ENCODE data around the gene ABCA4. TPM values are rescaled to one million over a fixed set of nuclear protein-coding genes. Genes with fewer than 3 reads are reported as not detected.
A peak's percentile ranks its signal among the peaks of the same experiment; 100 is the strongest.

ABCA4 gene
- total and polyA plus RNA-seq, 8 donors, result 0.83 to 2.7 (median 1.6) TPM

DNA sequence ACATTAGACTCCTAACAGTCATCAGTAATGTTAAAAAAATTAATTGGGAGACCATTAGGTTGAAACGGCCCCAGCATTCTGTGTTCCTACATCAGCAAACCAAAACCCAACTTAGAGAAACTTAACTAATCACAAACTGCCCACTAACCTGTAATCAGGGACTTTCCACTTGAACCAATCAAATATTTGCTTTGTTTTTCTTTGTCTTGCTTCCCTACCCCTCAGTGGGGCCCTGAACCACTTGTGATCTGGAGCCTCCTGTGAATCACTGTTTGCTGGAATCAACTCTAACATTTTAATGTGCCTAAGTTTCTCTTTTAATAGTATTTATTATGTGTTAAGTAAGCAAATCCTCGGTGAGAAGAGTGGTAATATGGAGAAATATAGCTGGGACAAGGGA lies 64.0 kb downstream of the ABCA4 start:
- Histone ChIP-seq H3K27ac (peak overlapping the region; percentile 44 to 53), H3K4me3 (no peak overlapping the region), H3K36me3 (no peaks in the 10 kb centered on the region), H3K27me3 (no peaks in the 10 kb centered on the region), H3K4me1 (peaks cover 15 to 20% of the 10 kb centered on the region in 2 donors), H3K9me3 (no peaks in the 10 kb centered on the region)
- ATAC-seq (peak; percentile 68), DNase-seq (peak in 1 of 4 donors; percentile 34)
- intact Hi-C loops (cut with DNase I), result no loop called here
- TF ChIP-seq, protein P1, sequence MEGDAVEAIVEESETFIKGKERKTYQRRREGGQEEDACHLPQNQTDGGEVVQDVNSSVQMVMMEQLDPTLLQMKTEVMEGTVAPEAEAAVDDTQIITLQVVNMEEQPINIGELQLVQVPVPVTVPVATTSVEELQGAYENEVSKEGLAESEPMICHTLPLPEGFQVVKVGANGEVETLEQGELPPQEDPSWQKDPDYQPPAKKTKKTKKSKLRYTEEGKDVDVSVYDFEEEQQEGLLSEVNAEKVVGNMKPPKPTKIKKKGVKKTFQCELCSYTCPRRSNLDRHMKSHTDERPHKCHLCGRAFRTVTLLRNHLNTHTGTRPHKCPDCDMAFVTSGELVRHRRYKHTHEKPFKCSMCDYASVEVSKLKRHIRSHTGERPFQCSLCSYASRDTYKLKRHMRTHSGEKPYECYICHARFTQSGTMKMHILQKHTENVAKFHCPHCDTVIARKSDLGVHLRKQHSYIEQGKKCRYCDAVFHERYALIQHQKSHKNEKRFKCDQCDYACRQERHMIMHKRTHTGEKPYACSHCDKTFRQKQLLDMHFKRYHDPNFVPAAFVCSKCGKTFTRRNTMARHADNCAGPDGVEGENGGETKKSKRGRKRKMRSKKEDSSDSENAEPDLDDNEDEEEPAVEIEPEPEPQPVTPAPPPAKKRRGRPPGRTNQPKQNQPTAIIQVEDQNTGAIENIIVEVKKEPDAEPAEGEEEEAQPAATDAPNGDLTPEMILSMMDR (IDR thresholded peaks at IDR 0.05), result no peak

DNA sequence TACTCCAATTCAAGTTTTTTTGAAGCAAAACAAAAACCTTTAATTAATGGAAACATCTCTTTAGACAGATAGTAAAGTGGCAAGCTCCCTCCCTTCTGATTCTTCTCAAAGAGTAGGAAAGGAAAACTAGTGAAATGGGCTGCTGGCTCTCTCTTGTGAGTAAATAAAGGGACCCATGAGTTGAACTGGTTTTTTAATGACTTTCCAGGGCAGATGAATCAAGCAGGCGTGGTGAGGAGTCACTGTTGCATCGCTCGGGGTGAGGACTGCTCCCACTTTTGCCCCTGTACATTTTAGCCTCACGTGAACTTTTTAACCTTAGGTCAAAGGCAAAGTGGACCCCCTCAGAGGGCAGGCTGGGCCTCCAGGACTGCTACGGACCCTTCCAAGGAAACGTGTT lies 64.8 kb downstream of the ABCA4 start:
- Histone ChIP-seq H3K4me3 (no peak overlapping the region), H3K4me1 (peaks cover 6 to 12% of the 10 kb centered on the region in 2 donors), H3K9me3 (no peaks in the 10 kb centered on the region), H3K27me3 (no peaks in the 10 kb centered on the region), H3K36me3 (no peaks in the 10 kb centered on the region), H3K27ac (peak overlapping the region; percentile 44 to 53)
- ATAC-seq, result peak; percentile 10
- TF ChIP-seq, protein P1 (IDR thresholded peaks at IDR 0.05), result no peak
- intact Hi-C loops (cut with DNase I), result no loop called here
- no peak for DNase-seq

DNA sequence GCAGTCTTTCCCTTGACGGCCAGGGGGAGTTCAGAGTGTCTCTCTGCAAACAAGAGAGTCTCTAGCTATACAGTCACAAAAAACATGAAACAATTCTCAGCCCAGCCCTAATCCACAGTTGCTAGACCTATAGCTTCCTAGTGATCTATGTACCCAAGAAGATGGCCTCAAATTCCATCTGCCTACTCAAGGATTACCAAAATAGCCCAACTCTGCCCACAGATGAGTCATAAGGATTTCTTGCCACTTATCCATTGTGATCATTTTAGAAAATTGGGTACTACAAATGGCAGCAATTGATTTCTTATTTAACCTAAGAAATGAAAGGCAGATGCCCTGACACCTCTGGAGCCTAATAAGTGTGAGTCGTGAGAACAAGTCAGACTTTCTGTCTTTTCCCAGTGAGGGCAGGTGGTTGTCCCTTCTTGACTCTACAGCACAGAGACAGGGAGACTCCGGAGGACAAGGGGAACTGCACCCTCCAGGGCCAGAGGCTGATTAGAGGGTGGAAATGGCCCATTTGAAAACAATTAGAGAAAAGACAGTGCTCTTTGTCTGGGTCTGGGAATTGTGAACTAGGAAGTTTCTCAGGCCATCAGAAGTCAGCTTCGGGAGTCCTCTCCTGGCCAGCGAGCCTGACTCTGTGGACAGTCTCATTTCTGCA lies 65.4 kb downstream of the ABCA4 start:
- DNase-seq, result no peak
- Histone ChIP-seq H3K4me1 (peaks cover 4 to 14% of the 10 kb centered on the region in 2 donors), H3K36me3 (no peaks in the 10 kb centered on the region), H3K27me3 (no peaks in the 10 kb centered on the region), H3K4me3 (no peak overlapping the region), H3K9me3 (no peaks in the 10 kb centered on the region), H3K27ac (no peak overlapping the region)
- intact Hi-C loops (cut with DNase I), result no loop called here
- no peak for ATAC-seq
- TF ChIP-seq, protein P1 (IDR thresholded peaks at IDR 0.05), result no peak

DNA sequence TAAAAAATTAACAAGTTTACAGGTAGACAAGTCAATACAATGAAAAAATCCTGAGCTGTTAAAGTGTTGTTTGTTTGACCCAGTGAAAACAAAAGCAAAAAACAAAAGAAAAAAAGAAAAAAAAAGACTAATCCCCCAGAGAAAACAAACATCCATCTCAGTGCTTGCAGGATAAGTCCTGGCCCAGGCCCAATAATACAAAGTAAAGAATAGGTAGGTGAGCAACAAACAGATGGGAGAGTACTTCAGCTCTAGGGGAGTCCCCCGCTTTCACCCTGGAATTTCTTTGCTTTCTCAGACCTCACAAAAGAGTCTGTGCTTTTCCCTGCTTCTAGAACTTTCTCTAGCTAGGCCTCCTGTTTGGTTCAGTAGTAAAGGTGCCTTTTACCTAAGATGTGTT lies 70.3 kb downstream of the ABCA4 start:
- Histone ChIP-seq H3K9me3 (no peaks in the 10 kb centered on the region), H3K4me1 (peaks cover 13 to 30% of the 10 kb centered on the region in 2 donors), H3K36me3 (no peaks in the 10 kb centered on the region), H3K27ac (peak overlapping the region; percentile 75 to 83), H3K4me3 (no peak overlapping the region), H3K27me3 (no peaks in the 10 kb centered on the region)
- intact Hi-C loops (cut with DNase I), result loop anchor here in 1 of 2 donors (5.0 kb wide), 1 partner anchor 277 kb away; no protein-coding TSS in a partner anchor
- TF ChIP-seq, protein P1 (IDR thresholded peaks at IDR 0.05), result no peak
- peak; percentile 27 for ATAC-seq
- DNase-seq, result no peak

DNA sequence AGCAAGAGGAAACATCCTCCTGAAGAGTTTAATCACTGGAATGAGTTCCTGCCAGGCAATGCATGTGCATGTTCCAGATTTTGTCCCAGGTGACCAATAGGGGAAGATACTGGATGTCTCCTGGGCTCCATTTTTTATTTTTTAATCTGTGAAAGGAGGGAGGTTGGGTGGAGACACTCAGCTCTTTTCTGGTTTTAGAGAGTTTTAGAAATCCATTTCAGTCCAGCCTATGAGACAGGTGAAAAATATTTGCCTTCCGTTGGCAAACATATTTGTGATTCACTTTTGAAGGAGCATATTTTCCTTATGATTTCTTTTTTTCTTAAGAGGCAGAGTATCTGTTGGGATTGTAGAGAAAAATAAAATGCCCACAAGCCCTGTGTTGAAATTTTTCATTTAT lies 70.7 kb downstream of the ABCA4 start:
- H3K27ac ChIP-seq, result peak overlapping the region; percentile 75 to 83
- peak; percentile 8 for ATAC-seq
- intact Hi-C loops (cut with DNase I), result loop anchor here in 1 of 2 donors (5.0 kb wide), 1 partner anchor 277 kb away; no protein-coding TSS in a partner anchor

More for the DNA sequence above, 70.7 kb downstream of the ABCA4 start:
- Histone ChIP-seq H3K4me3 (no peak overlapping the region), H3K4me1 (peaks cover 15 to 35% of the 10 kb centered on the region in 2 donors), H3K9me3 (no peaks in the 10 kb centered on the region), H3K27me3 (no peaks in the 10 kb centered on the region), H3K36me3 (no peaks in the 10 kb centered on the region)
- no peak for DNase-seq
- TF ChIP-seq, protein P1 (IDR thresholded peaks at IDR 0.05), result no peak

All from left lung (tissue), 10 donors.